ENCODE data around the gene NUAK2.

The NUAK2 gene

GRCh38 chr1:205270764-205271163 is 50.8 kb downstream of the NUAK2 start:
- DNase-seq: no peak

GRCh38 chr1:205270271-205270670 is 51.3 kb downstream of the NUAK2 start:
- DNase-seq: no peak

- no peak for DNase-seq
Observed at GRCh38 chr1:205269711-205270110, 51.8 kb downstream of the NUAK2 start.

- no peak for DNase-seq
Observed at GRCh38 chr1:205268846-205269680, 52.5 kb downstream of the NUAK2 start.

DNA sequence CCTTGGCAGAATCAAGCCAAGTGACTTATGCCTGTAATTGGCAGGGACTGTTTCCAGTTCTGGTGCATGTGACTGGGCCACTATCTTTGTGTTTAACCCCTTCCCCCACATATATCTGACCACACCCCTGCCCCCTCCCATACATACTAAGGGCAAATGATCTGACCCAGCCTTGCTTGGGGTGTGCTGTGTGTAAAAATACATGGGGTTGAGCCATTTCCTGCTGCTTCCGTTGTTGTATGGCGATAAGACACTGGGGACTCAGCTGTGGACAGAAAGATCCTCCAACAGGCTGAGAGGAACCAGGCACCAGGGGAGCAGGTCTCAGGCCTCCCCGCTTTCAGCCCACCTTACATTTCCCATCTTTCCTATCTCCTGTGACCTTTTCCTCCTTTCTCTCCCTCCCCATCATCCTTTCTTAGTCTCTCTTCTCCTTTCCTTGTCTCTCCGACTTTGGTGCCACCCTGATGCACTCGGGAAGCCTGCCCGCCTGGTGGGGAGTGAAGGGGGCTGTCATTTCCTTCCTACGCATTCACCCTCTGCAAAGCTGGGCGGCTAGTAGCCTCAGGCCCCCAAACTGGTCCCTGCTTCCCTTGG is 54.1 kb downstream of the NUAK2 start:
- no peak for DNase-seq

GRCh38 chr1:205266611-205267305 is 54.8 kb downstream of the NUAK2 start:
- no peak for DNase-seq

GRCh38 chr1:205263580-205264190 is 57.9 kb downstream of the NUAK2 start:
- no peak for DNase-seq

- DNase-seq: peak; percentile 31
Observed at GRCh38 chr1:205262731-205263171, 58.8 kb downstream of the NUAK2 start.

DNA sequence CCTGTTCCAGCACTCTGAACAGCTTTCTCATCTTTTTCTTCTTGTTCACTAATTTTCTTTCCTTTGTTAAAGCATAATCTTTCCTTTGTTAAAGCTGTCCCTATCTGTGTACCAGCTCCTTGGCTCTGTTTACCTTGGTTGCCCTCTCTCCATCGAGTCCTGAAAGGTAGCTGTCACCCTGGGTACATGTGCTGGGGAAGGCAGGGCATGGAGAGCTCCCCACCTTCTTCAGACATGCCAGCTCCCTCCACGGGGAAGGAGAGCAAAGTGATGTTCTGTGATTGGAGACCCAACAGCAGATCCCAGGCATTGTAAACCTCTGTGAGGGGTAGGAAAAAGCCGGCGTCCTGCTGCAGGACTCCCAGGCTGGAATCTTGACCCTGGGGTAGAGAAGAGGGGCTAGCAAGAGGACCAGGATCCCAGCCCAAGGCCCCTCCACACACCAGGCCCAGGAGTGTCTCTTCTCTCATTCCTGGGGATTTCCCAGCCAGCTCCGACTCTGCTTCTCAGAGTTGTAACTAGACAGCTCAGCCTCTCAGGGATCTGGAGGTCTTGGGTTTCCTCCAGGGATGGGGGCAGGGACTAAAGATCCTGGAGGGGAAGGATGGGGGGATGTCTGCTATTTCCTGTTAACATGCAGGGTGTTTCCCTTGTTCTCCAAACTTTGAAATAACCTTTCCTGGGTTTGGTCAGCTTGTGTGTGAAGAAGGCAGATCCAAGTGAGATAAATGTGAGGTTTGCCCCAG is 59.4 kb downstream of the NUAK2 start:
- peak; percentile 39 for DNase-seq

DNA sequence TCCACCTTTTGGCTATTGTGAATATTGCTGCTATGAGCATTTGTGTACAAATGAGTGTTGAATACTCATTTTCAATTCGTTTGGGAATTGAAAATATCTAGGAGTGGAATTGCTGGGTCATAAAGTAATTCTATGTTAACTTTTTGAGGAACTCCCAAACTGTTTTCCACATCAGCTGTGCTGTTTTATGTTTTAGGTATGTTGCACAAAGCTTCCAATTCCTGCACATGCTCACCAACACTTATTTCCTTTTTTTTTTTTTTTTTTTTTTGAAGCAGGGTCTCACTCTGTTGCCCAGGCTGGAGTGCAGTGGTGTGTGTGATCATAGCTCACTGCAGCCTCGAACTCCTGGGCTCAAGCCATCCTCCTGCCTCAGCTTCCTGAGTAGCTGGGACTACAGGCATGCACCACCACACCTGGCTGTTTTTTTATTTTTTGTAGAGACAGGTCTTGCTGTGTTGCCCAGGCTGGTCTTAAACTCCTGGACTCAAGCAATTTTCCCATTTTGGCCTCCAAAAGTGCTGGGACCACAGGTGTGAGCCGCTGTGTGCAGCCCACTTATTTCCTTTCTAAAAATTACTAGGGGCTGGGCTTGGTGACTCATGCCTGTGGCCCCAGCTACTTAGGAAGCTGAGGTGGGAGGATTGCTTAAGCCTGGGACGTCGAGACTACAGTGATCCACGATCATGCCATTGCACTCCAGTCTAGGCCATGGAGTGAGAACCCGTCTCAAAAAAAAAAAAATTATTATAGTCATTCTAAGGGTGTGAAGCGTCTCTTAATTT is 60.4 kb downstream of the NUAK2 start:
- peak; percentile 30 for DNase-seq

DNA sequence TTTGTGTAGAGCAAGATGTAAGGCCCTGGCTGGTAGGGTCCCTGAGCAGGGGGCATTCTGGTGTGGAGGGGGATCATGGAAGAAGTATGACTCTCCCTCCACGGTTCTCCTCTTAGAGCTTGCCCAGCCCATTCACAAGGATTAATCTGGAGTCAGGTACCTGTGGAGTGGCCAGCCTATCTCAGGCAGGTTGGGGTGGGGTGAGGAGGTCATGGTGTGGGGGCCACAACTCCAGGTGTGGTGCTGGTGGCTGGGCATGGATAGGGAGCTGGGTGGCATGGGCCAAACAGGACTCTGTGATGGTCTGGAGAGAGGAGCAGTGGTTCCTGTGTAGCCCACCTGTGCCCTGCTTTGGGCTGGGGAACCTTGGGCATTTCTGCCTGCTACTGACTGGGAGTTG is 61.5 kb downstream of the NUAK2 start:
- no peak for DNase-seq

DNA sequence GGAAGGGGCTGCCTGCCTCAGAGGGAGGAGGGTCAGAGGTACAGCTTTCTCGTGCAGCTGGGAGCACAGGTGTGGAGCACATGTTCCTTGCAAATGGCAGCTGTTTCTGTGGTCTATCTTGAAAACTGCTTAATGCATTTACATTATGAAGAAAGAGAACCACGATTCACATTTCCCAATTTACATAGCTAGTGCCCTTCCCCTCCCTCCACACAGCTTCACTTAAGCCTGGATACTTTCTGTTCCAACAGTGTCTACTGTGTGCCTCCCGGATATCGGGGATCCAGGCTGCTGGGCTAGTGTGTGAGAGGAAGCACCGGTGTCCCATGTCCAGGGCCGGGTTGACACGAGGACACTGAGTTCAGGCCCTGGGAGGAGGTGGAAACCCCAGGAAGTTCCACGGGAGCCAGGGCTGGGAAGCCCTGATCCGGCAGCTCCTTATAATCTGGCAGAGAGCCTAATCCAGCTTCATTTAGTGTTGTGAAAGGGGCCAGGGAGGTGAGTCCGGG is 62.2 kb downstream of the NUAK2 start:
- no peak for DNase-seq

DNA sequence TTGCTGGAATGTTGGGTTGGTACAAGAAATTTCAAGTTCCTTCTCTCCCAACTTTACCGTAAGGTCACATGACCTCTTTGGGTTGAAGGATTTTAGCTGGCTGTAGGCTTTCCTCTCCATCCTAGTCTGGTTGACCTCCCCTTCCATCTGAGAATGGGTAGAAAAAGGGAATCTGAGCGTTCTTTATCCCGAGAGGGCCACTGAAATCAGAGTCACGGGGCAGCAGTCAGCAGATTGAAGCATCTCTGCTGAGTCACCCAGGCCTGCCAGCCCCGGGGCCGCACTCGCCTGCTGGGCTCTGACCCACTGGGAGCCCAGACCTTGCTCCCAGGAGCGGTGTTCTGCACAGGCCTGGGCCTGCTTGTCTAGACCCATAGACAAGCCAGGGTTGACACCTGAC is 62.8 kb downstream of the NUAK2 start:
- DNase-seq: no peak

DNA sequence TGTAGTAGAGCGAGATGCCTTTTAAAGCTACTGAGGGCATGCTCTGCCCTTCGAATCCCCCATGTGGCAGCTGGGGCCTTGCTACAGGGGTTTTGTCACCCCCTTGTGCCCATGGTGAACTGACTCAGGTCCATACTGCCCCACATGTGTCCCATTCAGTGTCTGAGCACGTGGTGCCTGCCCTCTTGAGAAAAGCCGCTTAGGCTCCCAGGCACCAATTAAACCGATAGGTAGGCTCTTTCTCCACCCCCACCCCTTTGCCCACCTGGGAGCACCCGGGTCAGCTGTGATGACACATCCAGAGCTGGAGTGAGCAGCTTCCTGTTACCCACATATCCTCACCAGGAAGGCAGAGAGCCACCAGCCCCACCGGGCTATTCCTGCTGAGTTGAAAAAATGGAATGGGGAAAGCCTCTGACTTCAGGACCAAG is 63.3 kb downstream of the NUAK2 start:
- no peak for DNase-seq

GRCh38 chr1:205257735-205258134 is 63.8 kb downstream of the NUAK2 start:
- DNase-seq: no peak

DNA sequence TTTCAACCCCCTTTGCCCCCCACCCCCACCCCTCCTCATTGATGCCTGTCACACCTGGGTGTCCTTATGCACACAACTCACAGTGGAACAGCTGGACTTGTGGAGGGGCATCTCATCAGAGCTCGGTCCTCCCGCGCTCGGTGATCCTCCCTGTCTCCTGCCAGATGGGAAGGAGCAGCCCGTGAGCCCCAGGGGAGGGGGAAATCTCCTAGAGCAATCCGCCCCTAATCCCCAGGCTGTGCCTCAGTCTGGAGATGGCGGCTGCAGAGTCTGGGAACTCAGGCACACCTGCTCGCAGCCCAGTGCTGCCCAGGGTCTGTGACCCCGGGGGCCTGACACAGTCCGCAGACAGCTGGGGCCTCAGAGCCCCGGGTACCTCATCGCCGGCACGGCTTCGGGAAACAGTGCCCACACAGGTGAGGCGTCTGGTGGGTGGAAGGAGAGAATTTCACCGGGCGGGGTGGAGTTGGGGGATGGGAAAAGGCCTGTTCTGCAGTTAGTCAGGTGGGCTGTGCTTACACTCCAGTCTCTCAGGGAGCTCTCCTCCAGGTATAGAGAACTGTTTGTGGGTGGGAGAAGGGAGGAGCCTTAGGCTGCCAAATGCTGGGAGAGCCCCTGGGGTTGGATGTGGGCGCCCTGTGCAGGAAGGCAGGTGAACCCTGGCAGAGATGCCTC is 64.5 kb downstream of the NUAK2 start:
- DNase-seq: no peak

GRCh38 chr1:205255941-205256780 is 65.4 kb downstream of the NUAK2 start:
- DNase-seq: peak; percentile 76

Data from GDM1 (cell line).